Measurements from ENCODE around the gene VSTM2L.

VSTM2L gene

DNA sequence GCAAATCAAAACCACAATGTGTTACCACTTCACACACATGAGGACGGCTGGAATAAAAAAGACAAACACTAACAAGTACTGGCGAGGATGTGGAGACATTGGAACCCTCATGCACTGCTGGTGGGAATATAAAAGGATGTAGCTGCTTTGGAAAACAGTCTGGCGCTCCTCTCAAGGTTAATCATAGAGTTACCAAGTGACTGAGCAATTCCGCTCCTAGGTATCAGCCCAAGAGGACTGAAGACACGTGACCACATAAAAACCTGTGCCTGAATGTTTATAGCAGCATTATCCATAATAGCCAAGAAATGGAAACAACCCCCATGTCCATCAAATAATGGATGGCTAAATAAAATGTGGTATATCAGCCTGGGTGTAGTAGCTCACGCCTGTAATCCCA is 45.0 kb downstream of the VSTM2L start:
- DNase-seq (ENCODE audit: low read depth): no peak
- no peak overlapping the region for H3K4me3 ChIP-seq (ENCODE audit: low read length)
- TF ChIP-seq, protein P1, sequence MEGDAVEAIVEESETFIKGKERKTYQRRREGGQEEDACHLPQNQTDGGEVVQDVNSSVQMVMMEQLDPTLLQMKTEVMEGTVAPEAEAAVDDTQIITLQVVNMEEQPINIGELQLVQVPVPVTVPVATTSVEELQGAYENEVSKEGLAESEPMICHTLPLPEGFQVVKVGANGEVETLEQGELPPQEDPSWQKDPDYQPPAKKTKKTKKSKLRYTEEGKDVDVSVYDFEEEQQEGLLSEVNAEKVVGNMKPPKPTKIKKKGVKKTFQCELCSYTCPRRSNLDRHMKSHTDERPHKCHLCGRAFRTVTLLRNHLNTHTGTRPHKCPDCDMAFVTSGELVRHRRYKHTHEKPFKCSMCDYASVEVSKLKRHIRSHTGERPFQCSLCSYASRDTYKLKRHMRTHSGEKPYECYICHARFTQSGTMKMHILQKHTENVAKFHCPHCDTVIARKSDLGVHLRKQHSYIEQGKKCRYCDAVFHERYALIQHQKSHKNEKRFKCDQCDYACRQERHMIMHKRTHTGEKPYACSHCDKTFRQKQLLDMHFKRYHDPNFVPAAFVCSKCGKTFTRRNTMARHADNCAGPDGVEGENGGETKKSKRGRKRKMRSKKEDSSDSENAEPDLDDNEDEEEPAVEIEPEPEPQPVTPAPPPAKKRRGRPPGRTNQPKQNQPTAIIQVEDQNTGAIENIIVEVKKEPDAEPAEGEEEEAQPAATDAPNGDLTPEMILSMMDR (IDR thresholded peaks at IDR 0.05; ENCODE audit: insufficient read depth, low read depth, low read length, missing control alignments): no peak

DNA sequence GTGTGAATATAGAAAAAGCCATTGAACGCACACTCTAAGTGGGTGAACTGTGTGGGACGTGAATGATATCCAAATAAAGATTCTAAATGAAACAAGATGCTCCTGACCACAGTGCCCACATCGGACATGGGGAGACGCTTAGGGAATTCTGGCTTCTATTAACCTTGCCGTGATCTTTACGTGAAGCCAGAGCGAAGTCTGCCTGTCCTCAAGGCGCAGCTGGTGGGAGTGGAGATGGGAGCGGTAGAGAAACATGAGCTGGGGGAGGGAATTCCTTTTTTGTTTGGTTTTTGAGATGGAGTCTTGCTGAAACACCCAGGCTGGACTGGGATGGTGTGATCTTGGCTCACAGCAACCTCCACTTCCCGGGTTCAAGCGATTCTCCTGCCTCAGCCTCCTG is 46.0 kb downstream of the VSTM2L start:
- H3K4me3 ChIP-seq (ENCODE audit: low read length): no peak overlapping the region
- TF ChIP-seq, protein P1 (IDR thresholded peaks at IDR 0.05; ENCODE audit: insufficient read depth, low read depth, low read length, missing control alignments): no peak
- DNase-seq (ENCODE audit: low read depth): no peak

DNA sequence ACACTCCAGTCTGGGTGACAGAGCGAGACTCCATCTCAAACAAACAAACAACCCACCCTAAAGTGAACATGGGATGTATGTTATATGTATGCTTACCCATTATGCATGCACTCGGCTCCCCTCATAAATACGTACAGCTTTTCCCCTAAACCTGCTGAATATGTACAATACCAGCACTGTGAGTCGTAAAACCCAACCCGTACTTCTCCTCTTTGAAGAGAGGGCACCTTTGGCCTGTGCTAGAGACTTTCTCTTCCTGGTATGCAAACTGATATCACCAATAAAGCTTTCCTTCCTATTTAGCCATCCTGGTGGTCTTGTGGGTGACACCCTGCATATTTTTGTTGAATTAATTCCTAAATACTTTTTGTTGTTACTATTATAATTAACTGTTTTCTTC is 51.3 kb downstream of the VSTM2L start:
- H3K4me3 ChIP-seq (ENCODE audit: low read length): no peak overlapping the region
- TF ChIP-seq, protein P1 (IDR thresholded peaks at IDR 0.05; ENCODE audit: insufficient read depth, low read depth, low read length, missing control alignments): no peak
- no peak for DNase-seq (ENCODE audit: low read depth)

DNA sequence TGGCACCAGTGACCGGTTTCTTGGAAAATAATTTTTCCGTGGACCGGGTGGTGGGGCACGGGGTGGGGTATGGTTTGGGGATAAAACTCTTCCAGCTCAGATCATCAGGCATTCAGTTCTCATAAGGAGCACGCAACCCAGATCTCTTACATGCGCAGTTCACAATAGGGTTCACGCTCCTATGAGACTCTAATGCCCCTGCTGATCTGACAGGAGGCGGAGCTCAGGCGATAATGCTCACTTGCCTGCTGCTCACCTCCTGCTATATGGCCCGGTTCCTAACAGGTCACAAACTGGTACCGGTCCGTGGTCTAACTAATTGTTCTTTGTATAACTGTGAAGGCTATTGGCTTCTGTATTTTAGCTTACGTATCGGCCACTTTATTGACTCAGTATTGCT is 51.7 kb downstream of the VSTM2L start:
- no peak overlapping the region for H3K4me3 ChIP-seq (ENCODE audit: low read length)
- no peak for DNase-seq (ENCODE audit: low read depth)
- TF ChIP-seq, protein P1 (IDR thresholded peaks at IDR 0.05; ENCODE audit: insufficient read depth, low read depth, low read length, missing control alignments): no peak

DNA sequence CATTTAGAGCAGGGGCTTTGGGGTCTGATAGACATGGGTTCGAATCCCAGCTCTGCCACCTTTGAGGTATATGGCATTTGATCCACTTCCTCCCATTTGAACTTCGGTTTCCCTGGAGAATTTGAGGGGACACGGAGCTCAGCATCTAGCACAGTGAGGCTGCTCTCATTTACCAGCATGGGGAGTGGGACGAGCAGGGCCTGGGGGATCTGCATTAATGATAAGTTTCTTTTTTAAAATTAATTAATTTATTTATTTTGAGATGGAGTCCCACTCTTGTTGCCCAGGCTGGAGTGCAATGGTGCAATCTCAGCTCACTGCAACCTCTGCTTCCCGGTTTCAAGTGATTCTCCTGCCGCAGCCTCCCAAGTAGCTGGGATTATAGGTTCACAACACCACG is 52.6 kb downstream of the VSTM2L start:
- no peak for DNase-seq (ENCODE audit: low read depth)
- H3K4me3 ChIP-seq (ENCODE audit: low read length): no peak overlapping the region
- TF ChIP-seq, protein P1 (IDR thresholded peaks at IDR 0.05; ENCODE audit: insufficient read depth, low read depth, low read length, missing control alignments): no peak

DNA sequence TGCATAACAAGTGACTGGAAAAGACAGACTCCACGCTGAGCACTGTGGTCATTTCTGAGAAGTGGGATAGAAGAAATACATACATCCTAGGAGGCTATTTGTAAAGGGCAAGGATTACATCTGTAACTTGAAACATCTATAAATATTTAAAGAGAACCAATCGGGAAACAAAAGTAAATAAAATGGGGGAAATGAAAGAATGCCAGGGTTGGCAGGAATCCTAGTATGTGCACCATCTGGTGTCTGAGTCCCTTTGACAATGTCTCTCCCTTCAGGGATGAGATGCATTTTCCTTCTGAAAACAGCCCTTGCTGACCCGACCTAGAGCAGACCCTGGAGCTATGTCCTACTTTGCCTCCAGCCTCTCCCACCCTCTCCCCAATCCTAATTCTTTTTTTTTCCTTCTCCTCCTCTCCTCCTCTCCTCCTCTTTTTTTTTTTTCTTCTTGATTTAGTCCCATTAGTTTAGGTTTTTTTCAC is 53.2 kb downstream of the VSTM2L start:
- TF ChIP-seq, protein P1 (IDR thresholded peaks at IDR 0.05; ENCODE audit: insufficient read depth, low read depth, low read length, missing control alignments): no peak
- no peak for DNase-seq (ENCODE audit: low read depth)
- no peak overlapping the region for H3K4me3 ChIP-seq (ENCODE audit: low read length)

DNA sequence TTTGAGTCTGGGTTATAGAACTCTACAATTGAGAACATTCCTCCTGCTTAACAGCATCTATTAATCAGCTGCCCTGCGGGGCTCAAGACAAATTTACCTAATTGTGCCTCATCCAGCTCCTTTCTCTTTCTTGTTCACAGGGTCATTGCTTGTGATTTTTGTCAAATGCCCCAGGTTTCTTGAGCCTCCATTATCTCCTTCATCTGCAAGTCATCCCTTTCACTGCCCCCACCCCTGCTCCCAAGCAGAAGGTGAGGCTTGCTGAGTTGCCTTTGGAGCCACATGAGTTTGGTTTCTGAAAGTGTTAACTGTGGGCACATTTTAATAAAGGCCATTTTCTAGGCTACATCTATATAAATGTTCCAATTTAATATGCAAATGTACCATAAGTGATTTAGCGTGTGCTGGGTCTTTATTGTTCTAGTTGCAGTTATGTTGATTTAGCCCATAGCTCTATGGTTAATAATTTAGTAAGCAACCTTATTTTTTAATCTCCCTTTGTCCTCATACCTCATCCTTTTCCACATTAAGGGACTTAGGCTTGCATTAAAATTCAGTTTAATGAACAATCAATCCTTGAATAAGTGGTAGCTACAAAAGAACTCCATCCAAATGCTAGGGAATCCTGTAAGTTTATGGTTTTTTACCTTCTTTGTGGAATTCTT is 56.1 kb downstream of the VSTM2L start:
- TF ChIP-seq, protein P1 (IDR thresholded peaks at IDR 0.05; ENCODE audit: insufficient read depth, low read depth, low read length, missing control alignments): no peak
- DNase-seq (ENCODE audit: low read depth): no peak
- H3K4me3 ChIP-seq (ENCODE audit: low read length): no peak overlapping the region

Measured in epithelial cell of esophagus (primary cell).